Panc1 (cell line): ENCODE data around the gene MTCH1.

Source experiments
- CTCF ChIP-seq: fragments of 450-650 bp; IDR thresholded peaks from 2 replicates; pipeline ENCODE4 v1.5.1; 2017; ENCODE audit warnings: mild to moderate bottlenecking
- TCF7L2 ChIP-seq: IDR thresholded peaks from 2 replicates; pipeline ENCODE4 v1.6.1; 2011; ENCODE audit warnings: mild to moderate bottlenecking, low read depth, low read length, inconsistent platforms

GRCh38 chr6:36964349-36964748 lies 21.6 kb downstream of the MTCH1 start:
- TF ChIP-seq CTCF (no peak), TCF7L2 (no peak)
